Measurements from ENCODE around the gene RAB27A.
"Not testable (repeated sequence)": the region's sequence is repeated elsewhere in the genome, so short reads cannot be mapped to it uniquely, and the experiment has no call there.

RAB27A gene

GRCh38 chr15:55252201-55252600, 37.4 kb downstream of the RAB27A start:
- not testable (repeated sequence) for DNase-seq (ENCODE audit: low read depth, low spot score)

GRCh38 chr15:55250941-55251340, 38.7 kb downstream of the RAB27A start:
- DNase-seq (ENCODE audit: low read depth, low spot score) = no peak

- DNase-seq (ENCODE audit: low read depth, low spot score) = no peak
Observed at GRCh38 chr15:55250392-55250791, 39.2 kb downstream of the RAB27A start.

- not testable (repeated sequence) for DNase-seq (ENCODE audit: low read depth, low spot score)
Observed at GRCh38 chr15:55249885-55250284, 39.7 kb downstream of the RAB27A start.

GRCh38 chr15:55248895-55249294, 40.7 kb downstream of the RAB27A start:
- no peak for DNase-seq (ENCODE audit: low read depth, low spot score)

GRCh38 chr15:55247766-55248427, 41.7 kb downstream of the RAB27A start:
- DNase-seq (ENCODE audit: low read depth, low spot score) = no peak

GRCh38 chr15:55247311-55247710, 42.3 kb downstream of the RAB27A start:
- no peak for DNase-seq (ENCODE audit: low read depth, low spot score)

GRCh38 chr15:55246567-55246966, 43.0 kb downstream of the RAB27A start:
- DNase-seq (ENCODE audit: low read depth, low spot score) = no peak

GRCh38 chr15:55245059-55245458, 44.6 kb downstream of the RAB27A start:
- no peak for DNase-seq (ENCODE audit: low read depth, low spot score)

- DNase-seq (ENCODE audit: low read depth, low spot score) = no peak
Observed at GRCh38 chr15:55241891-55242290, 47.7 kb downstream of the RAB27A start.

GRCh38 chr15:55241186-55241585, 48.4 kb downstream of the RAB27A start:
- DNase-seq (ENCODE audit: low read depth, low spot score) = no peak

- DNase-seq (ENCODE audit: low read depth, low spot score) = no peak
Observed at GRCh38 chr15:55240125-55240760, 49.4 kb downstream of the RAB27A start.

GRCh38 chr15:55239440-55240124, 50.0 kb downstream of the RAB27A start:
- DNase-seq (ENCODE audit: low read depth, low spot score) = no peak

- no peak for DNase-seq (ENCODE audit: low read depth, low spot score)
Observed at GRCh38 chr15:55238877-55239276, 50.7 kb downstream of the RAB27A start.

GRCh38 chr15:55237219-55238130, 52.1 kb downstream of the RAB27A start:
- no peak for DNase-seq (ENCODE audit: low read depth, low spot score)

GRCh38 chr15:55235546-55236036, 54.0 kb downstream of the RAB27A start:
- no peak for DNase-seq (ENCODE audit: low read depth, low spot score)

- DNase-seq (ENCODE audit: low read depth, low spot score) = no peak
Observed at GRCh38 chr15:55234800-55235104, 54.9 kb downstream of the RAB27A start.

GRCh38 chr15:55234104-55234799, 55.4 kb downstream of the RAB27A start:
- no peak for DNase-seq (ENCODE audit: low read depth, low spot score)

- no peak for DNase-seq (ENCODE audit: low read depth, low spot score)
Observed at GRCh38 chr15:55231455-55231854, 58.2 kb downstream of the RAB27A start.

- no peak for DNase-seq (ENCODE audit: low read depth, low spot score)
Observed at GRCh38 chr15:55230953-55231352, 58.7 kb downstream of the RAB27A start.

- no peak for DNase-seq (ENCODE audit: low read depth, low spot score)
Observed at GRCh38 chr15:55230051-55230670, 59.5 kb downstream of the RAB27A start.
